H9 (cell line): Measurements from ENCODE around the gene GLT1D1. TPM values are rescaled to one million over a fixed set of nuclear protein-coding genes. Genes with fewer than 3 reads are reported as not detected.

ENCODE experiments used
- DNase-seq: peaks from one replicate; pipeline ENCODE4 v3.0.0-alpha.2; 2017
- H2AFZ ChIP-seq: one replicate; pipeline ENCODE4 v1.6.1; 2013; ENCODE audit warnings: mild to moderate bottlenecking, low read length, control low read depth, moderate library complexity
- H2AK5ac ChIP-seq: 2 replicates; pipeline ENCODE4 v1.6.1; 2013; ENCODE audit warnings: low read length, control low read depth, mixed read lengths; ENCODE audit not compliant: insufficient read length
- H2BK120ac ChIP-seq: one replicate; pipeline ENCODE4 v1.6.1; 2013; ENCODE audit warnings: low read depth, mild to moderate bottlenecking, low read length, control low read depth, inconsistent platforms; ENCODE audit not compliant: poor library complexity, severe bottlenecking
- H2BK12ac ChIP-seq: 2 replicates; pipeline ENCODE4 v1.6.1; 2013; ENCODE audit warnings: low read length, control low read depth, mixed read lengths, low read depth; ENCODE audit not compliant: insufficient read length
- H2BK15ac ChIP-seq: 2 replicates; pipeline ENCODE4 v1.6.1; 2013; ENCODE audit warnings: low read depth, low read length, control low read depth
- H2BK20ac ChIP-seq: one replicate; pipeline ENCODE4 v1.6.1; 2013; ENCODE audit warnings: low read depth, mild to moderate bottlenecking, low read length, control low read depth, inconsistent platforms; ENCODE audit not compliant: poor library complexity, severe bottlenecking
- H2BK5ac ChIP-seq: 2 replicates; pipeline ENCODE4 v1.6.1; 2013; ENCODE audit warnings: low read length, control low read depth, mixed read lengths; ENCODE audit not compliant: insufficient read length
- H3K14ac ChIP-seq: 2 replicates; pipeline ENCODE4 v1.6.1; 2013; ENCODE audit warnings: low read length, control low read depth; ENCODE audit not compliant: insufficient read depth
- H3K18ac ChIP-seq: 2 replicates; pipeline ENCODE4 v1.6.1; 2013; ENCODE audit warnings: low read depth, mild to moderate bottlenecking, mixed read lengths, low read length, control low read depth; ENCODE audit not compliant: insufficient read length
- H3K23ac ChIP-seq: 2 replicates; pipeline ENCODE4 v1.6.1; 2013; ENCODE audit warnings: low read length, control low read depth, mixed read lengths, low read depth; ENCODE audit not compliant: insufficient read length
- H3K23me2 ChIP-seq: 2 replicates; pipeline ENCODE4 v1.6.1; 2013; ENCODE audit warnings: low read depth, mild to moderate bottlenecking, mixed read lengths, low read length, control low read depth; ENCODE audit not compliant: insufficient read length, poor library complexity, severe bottlenecking
- H3K27ac ChIP-seq: 2 replicates; pipeline ENCODE4 v1.5.1; 2013; ENCODE audit warnings: low read length, control low read depth, mixed read lengths, low read depth; ENCODE audit not compliant: insufficient read length
- H3K27me3 ChIP-seq: 2 replicates; pipeline ENCODE4 v1.6.1; 2013; ENCODE audit warnings: low read length, control low read depth, inconsistent platforms; ENCODE audit not compliant: insufficient read depth
- H3K4ac ChIP-seq: 2 replicates; pipeline ENCODE4 v1.6.1; 2013; ENCODE audit warnings: low read depth, mild to moderate bottlenecking, control low read depth, inconsistent platforms, low read length, moderate library complexity
- H3K4me1 ChIP-seq: 2 replicates; pipeline ENCODE4 v1.6.1; 2013; ENCODE audit warnings: low read length, control low read depth, inconsistent platforms; ENCODE audit not compliant: insufficient read depth
- H3K4me2 ChIP-seq: 2 replicates; pipeline ENCODE4 v1.6.1; 2013; ENCODE audit warnings: low read length, control low read depth, mixed read lengths; ENCODE audit not compliant: insufficient read length, insufficient read depth
- H3K56ac ChIP-seq: 2 replicates; pipeline ENCODE4 v1.6.1; 2013; ENCODE audit warnings: low read depth, mild to moderate bottlenecking, mixed read lengths, low read length, control low read depth; ENCODE audit not compliant: insufficient read length
- H3K79me1 ChIP-seq: 2 replicates; pipeline ENCODE4 v1.6.1; 2013; ENCODE audit warnings: low read depth, mild to moderate bottlenecking, moderate library complexity, low read length, control low read depth, inconsistent platforms; ENCODE audit not compliant: insufficient read depth, poor library complexity, severe bottlenecking
- H3K79me2 ChIP-seq: 2 replicates; pipeline ENCODE4 v1.6.1; 2013; ENCODE audit warnings: low read length, control low read depth, inconsistent platforms; ENCODE audit not compliant: insufficient read depth
- H3K9ac ChIP-seq: 2 replicates; pipeline ENCODE4 v1.6.1; 2013; ENCODE audit warnings: low read length, control low read depth, mixed read lengths; ENCODE audit not compliant: insufficient read length; ENCODE audit errors: extremely low read depth
- H3K9me3 ChIP-seq: one replicate; pipeline ENCODE4 v1.6.1; 2013; ENCODE audit warnings: low read depth, low read length, inconsistent platforms; ENCODE audit not compliant: control insufficient read depth
- H3T11ph ChIP-seq: one replicate; pipeline ENCODE4 v1.6.1; 2013; ENCODE audit warnings: mild to moderate bottlenecking, low read length, control low read depth, inconsistent platforms
- H4K20me1 ChIP-seq: one replicate; pipeline ENCODE4 v1.6.1; 2013; ENCODE audit not compliant: control insufficient read depth, insufficient read length, insufficient read depth
- H4K5ac ChIP-seq: 2 replicates; pipeline ENCODE4 v1.6.1; 2013; ENCODE audit warnings: low read depth, mild to moderate bottlenecking, mixed read lengths, low read length, control low read depth; ENCODE audit not compliant: insufficient read length
- H4K8ac ChIP-seq: replicated peaks from 2 replicates; pipeline ENCODE4 v1.6.1; 2013; ENCODE audit warnings: low read length, control low read depth, mixed read lengths, low read depth; ENCODE audit not compliant: insufficient read length
- H4K91ac ChIP-seq: 2 replicates; pipeline ENCODE4 v1.6.1; 2013; ENCODE audit warnings: low read depth, mild to moderate bottlenecking, moderate library complexity, mixed read lengths, low read length, control low read depth; ENCODE audit not compliant: insufficient read length
- H3K27ac Mint-ChIP-seq, 3 experiments: 2 replicates in 2 of 3; 3 replicates in 1 of 3; pipeline ENCODE4 v1.8.0; 2020 to 2021; ENCODE audit warnings: mixed read lengths in 3 of 3, mild to moderate bottlenecking in 1 of 3, moderate library complexity in 1 of 3
- H3K27me3 Mint-ChIP-seq: 2 replicates; pipeline ENCODE4 v1.8.0; 2021; ENCODE audit warnings: low read depth, mild to moderate bottlenecking, moderate library complexity, mixed read lengths
- H3K36me3 Mint-ChIP-seq, 3 experiments: 2 replicates in 2 of 3; 3 replicates in 1 of 3; pipeline ENCODE4 v1.8.0; 2020 to 2021; ENCODE audit warnings: low read depth in 3 of 3, mixed read lengths in 3 of 3; ENCODE audit not compliant: insufficient read depth in 1 of 3
- H3K4me1 Mint-ChIP-seq, 2 experiments: 2 replicates each; pipeline ENCODE4 v1.8.0; 2020; ENCODE audit warnings: mixed read lengths in 2 of 2
- H3K4me3 Mint-ChIP-seq, 2 experiments: 2 replicates in 1 of 2; 3 replicates in 1 of 2; pipeline ENCODE4 v1.8.0; 2020 to 2021; ENCODE audit warnings: mild to moderate bottlenecking in 2 of 2, mixed read lengths in 2 of 2, moderate library complexity in 1 of 2
- H3K9me3 Mint-ChIP-seq, 2 experiments: 2 replicates in 1 of 2; 3 replicates in 1 of 2; pipeline ENCODE4 v1.8.0; 2020; ENCODE audit warnings: mild to moderate bottlenecking in 2 of 2, mixed read lengths in 2 of 2, moderate library complexity in 1 of 2
- WGBS: extraction: QIAGEN DNeasy Blood & Tissue Kit; methylation state at CpG from one replicate; pipeline ENCODE4 v1.1.7; 2013; ENCODE audit warnings: missing lambda C conversion rate, low lambda C conversion rate, mixed read lengths; ENCODE audit not compliant: insufficient read length; ENCODE audit errors: extremely low coverage; 5-methylcytosine and 5-hydroxymethylcytosine counted together
- total RNA-seq: library from RNA; stranded (reverse); gene quantifications from 2 replicates; pipeline ENCODE4 v1.2.1, GENCODE V29; 2021
- TF ChIP-seq, protein P1 (sequence below): fragments of 200-600 bp; sonication (generic); conservative IDR thresholded peaks from 3 replicates; pipeline ENCODE4 v1.8.0; 2021; ENCODE audit warnings: antibody characterized with exemption, mild to moderate bottlenecking

GLT1D1 gene
- total RNA-seq, 1 experiment from 2014 or later, result 7.0 TPM

DNA sequence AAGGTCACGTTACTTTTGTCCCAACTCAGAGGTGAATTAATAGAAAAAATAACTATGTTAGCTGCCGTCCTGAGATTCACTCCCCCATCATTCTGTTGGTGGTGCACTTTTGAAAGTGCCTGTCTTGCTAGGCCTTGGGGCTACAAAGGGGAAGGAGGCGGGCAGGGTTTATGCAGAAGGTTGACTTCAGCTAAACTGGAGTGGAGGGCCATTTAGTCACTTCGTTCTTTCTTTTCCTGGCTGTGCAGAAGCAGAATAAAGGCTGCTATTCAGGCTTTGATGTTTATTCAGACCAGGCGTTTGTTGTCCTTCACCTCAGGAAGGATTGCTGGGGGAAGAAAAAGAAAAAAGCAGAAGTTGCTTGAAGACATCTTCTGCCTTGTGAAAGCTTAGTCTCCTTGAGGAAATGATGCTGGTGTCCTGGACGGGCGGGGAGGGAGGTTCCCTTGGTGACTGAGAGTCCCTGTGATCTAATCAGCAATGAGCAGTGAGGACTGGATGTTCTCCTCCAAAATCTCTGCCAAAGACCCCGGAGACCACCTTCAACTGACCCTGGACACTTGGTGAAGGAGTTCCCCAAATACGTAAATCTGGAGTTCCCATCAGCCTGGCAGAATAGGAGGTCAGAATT, 4.0 kb downstream of the GLT1D1 start:
- no peak overlapping the region for H2BK20ac ChIP-seq
- WGBS, result no CpG with 5 or more reads among the region's 9 CpGs
- H3K9me3 ChIP-seq, result no peaks in the 10 kb centered on the region

More for the DNA sequence above, 4.0 kb downstream of the GLT1D1 start:
- H3K36me3 Mint-ChIP-seq, result peaks cover 6 to 9% (median 6%) of the 10 kb centered on the region in 3 experiments; a peak in 6 of 7 replicates
- Histone ChIP-seq H3K9ac (no peak overlapping the region), H2AFZ (no peak overlapping the region), H2BK5ac (no peak overlapping the region), H3K56ac (no peak overlapping the region), H4K91ac (no peak overlapping the region), H3K23ac (no peak overlapping the region), H3K4me2 (no peak overlapping the region), H2BK120ac (no peak overlapping the region), H3K27me3 (peaks cover 4% of the 10 kb centered on the region; the same call in 1 of the 2 replicates), H2BK12ac (no peak overlapping the region), H3K18ac (no peak overlapping the region), H4K5ac (no peak overlapping the region), H3K4ac (no peak overlapping the region), H3K4me1 (no peaks in the 10 kb centered on the region), H2BK15ac (no peak overlapping the region), H3T11ph (no peak overlapping the region), H3K79me2 (no peaks in the 10 kb centered on the region), H2AK5ac (no peak overlapping the region), H3K14ac (no peak overlapping the region), H3K23me2 (no peaks in the 10 kb centered on the region), H4K20me1 (no peaks in the 10 kb centered on the region), H3K27ac (no peak overlapping the region), H3K79me1 (no peaks in the 10 kb centered on the region), H4K8ac (no peak overlapping the region)
- H3K27ac Mint-ChIP-seq, result no peak overlapping the region
- H3K27me3 Mint-ChIP-seq, result peaks cover 33% of the 10 kb centered on the region
- peaks cover 0 to 6% of the 10 kb centered on the region in 2 experiments; a peak in 2 of 5 replicates for H3K9me3 Mint-ChIP-seq
- no peak overlapping the region for H3K4me3 Mint-ChIP-seq
- TF ChIP-seq, protein P1, sequence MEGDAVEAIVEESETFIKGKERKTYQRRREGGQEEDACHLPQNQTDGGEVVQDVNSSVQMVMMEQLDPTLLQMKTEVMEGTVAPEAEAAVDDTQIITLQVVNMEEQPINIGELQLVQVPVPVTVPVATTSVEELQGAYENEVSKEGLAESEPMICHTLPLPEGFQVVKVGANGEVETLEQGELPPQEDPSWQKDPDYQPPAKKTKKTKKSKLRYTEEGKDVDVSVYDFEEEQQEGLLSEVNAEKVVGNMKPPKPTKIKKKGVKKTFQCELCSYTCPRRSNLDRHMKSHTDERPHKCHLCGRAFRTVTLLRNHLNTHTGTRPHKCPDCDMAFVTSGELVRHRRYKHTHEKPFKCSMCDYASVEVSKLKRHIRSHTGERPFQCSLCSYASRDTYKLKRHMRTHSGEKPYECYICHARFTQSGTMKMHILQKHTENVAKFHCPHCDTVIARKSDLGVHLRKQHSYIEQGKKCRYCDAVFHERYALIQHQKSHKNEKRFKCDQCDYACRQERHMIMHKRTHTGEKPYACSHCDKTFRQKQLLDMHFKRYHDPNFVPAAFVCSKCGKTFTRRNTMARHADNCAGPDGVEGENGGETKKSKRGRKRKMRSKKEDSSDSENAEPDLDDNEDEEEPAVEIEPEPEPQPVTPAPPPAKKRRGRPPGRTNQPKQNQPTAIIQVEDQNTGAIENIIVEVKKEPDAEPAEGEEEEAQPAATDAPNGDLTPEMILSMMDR, result no peak
- H3K4me1 Mint-ChIP-seq, result peaks cover 24 to 32% of the 10 kb centered on the region in 2 experiments
- DNase-seq, result no peak
